A673 (cell line): ENCODE data around the gene CHKB. TPM values are rescaled to one million over a fixed set of nuclear protein-coding genes. Genes with fewer than 3 reads are reported as not detected.

Experiments
- BruUV-seq: library from RNA; stranded (reverse); fragments of 400-500 nt; replicated peaks from 2 replicates; lab custom pipeline; 2021; lab: Mats Ljungman, UMichigan
- CTCF ChIA-PET: fragments of 300-600 bp; sonication (Branson Sonifier 250); formaldehyde crosslinking; loops from one replicate; lab custom pipeline; 2022; ENCODE audit warnings: antibody characterized with exemption; lab: Charles Lee
- POLR2A ChIA-PET: fragments of 300-600 bp; sonication (Branson Sonifier 250); formaldehyde crosslinking; loops from one replicate; lab custom pipeline; 2022; ENCODE audit warnings: antibody characterized with exemption; ENCODE audit not compliant: low non-redundant PET; lab: Charles Lee
- DNase-seq: peaks from one replicate; pipeline ENCODE4 v3.0.0-alpha.2; 2015; ENCODE audit warnings: low spot score
- H3K27ac ChIP-seq: fragments of 200-600 bp; sonication (generic); 2 replicates; pipeline ENCODE4 v1.5.1; 2016; ENCODE audit warnings: mixed run types, low read depth, mild to moderate bottlenecking, mixed read lengths, antibody characterized with exemption, low read length; ENCODE audit not compliant: poor library complexity, severe bottlenecking
- H3K27me3 ChIP-seq: fragments of 200-600 bp; sonication (generic); replicated peaks from 2 replicates; pipeline ENCODE4 v1.6.1; 2017; ENCODE audit warnings: mixed run types, low read depth, mild to moderate bottlenecking, mixed read lengths, antibody characterized with exemption, low read length; ENCODE audit not compliant: insufficient read depth, poor library complexity
- H3K36me3 ChIP-seq: fragments of 200-600 bp; sonication (generic); 2 replicates; pipeline ENCODE4 v1.6.1; 2016; ENCODE audit warnings: mixed run types, mild to moderate bottlenecking, mixed read lengths, antibody characterized with exemption, low read length; ENCODE audit not compliant: insufficient read depth, poor library complexity, severe bottlenecking
- H3K4me1 ChIP-seq: fragments of 200-600 bp; sonication (generic); 2 replicates; pipeline ENCODE4 v1.6.1; 2017; ENCODE audit warnings: mixed run types, mild to moderate bottlenecking, mixed read lengths, antibody characterized with exemption, low read length; ENCODE audit not compliant: insufficient read depth, poor library complexity, severe bottlenecking
- H3K4me3 ChIP-seq: fragments of 200-600 bp; sonication (generic); 2 replicates; pipeline ENCODE4 v1.5.1; 2016; ENCODE audit warnings: low read depth, mixed run types, mild to moderate bottlenecking, mixed read lengths, low read length; ENCODE audit not compliant: poor library complexity, severe bottlenecking
- H3K9me3 ChIP-seq: fragments of 200-600 bp; sonication (generic); 2 replicates; pipeline ENCODE4 v1.6.1; 2016; ENCODE audit warnings: mixed run types, low read depth, mild to moderate bottlenecking, mixed read lengths, antibody characterized with exemption, low read length; ENCODE audit not compliant: poor library complexity, severe bottlenecking
- EZH2 ChIP-seq: fragments of 200-600 bp; sonication (generic); IDR thresholded peaks from 2 replicates; pipeline ENCODE4 v1.6.1; 2017; ENCODE audit warnings: borderline replicate concordance, low read depth, mild to moderate bottlenecking, mixed read lengths, antibody characterized with exemption, low read length; ENCODE audit not compliant: poor library complexity, severe bottlenecking
- intact Hi-C: fragments of 100-400 bp; cut with micrococcal nuclease; formaldehyde crosslinking; loops from one replicate; pipeline ENCODE4 v1.10.0; 2022; ENCODE audit not compliant: unreplicated experiment
- total RNA-seq: library from RNA; stranded (reverse); gene quantifications from 2 replicates; pipeline ENCODE4 v1.2.3, GENCODE V29; 2021
- TF ChIP-seq, protein P1 (sequence below): fragments of 300-800, 200-600 bp; sonication (generic); conservative IDR thresholded peaks from 2 replicates; pipeline ENCODE4 v1.5.1; 2017; ENCODE audit warnings: low read depth, mild to moderate bottlenecking, antibody characterized with exemption, low read length, moderate library complexity, mixed read lengths

Gene CHKB
- total RNA-seq, 1 experiment from 2014 or later = 47.6 TPM

DNA sequence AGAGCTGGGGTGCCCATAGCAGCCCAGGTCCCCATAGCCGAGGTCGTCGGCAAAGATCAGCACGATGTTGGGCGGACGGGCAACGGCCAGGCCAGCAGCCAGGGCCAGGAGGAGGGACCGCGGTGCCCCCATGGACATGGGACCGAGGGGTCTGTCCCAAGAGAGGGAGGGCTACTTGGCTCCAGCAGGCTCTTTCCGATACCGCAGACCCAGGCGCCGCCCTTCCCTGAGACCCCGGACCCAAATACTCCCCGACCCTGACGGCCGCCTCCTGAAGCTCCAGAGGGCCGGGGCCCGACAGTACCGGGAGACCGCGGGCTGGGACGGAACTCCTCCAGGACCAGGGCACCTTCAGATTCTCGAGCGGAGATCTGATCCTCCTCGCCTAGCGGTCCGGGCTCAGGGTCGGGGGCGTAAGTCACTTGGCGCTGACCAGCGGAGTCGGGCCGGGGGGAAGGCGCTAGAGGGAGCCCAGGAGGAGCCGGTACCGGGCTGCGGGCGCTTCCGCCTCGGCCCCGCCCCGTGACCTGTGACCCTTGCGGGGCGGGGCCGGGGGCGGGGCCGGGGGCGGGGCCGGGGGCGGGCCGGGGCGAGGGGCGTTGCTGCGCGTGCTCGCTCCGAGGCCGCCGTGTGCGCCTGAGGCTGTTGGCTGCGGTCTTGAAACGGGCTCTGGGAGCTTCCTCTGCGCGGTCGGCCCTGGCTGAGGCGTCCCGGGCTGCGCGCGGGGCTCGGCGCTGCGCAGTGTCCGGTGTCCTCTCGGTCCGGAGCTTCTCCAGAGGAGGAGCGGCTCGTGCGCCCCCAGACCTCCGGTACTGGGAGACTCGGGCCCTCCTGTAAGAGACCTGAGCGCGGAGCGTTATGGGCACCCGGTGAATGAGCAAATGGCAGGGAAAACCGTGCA is 45.2 kb upstream of the CHKB start, which contains the start of gene ARSA:
Gene ARSA, minus strand, starts transcription at position 511 of the 901 bp plus-strand sequence. Its CDS starts 373 bp downstream, at position 138.
- H3K4me1 ChIP-seq = peaks cover 5% of the 10 kb centered on the region
- ChIA-PET POLR2A (interaction anchor here (0.5 kb wide), 1 partner anchor 361 kb away, joined by 3 read pairs; no protein-coding TSS in a partner anchor), CTCF (interaction anchor here (0.7 kb wide), 1 partner anchor 49 kb away, joined by 5 read pairs; no protein-coding TSS in a partner anchor)
- peak; percentile 84 for DNase-seq
- no peak for TF ChIP-seq EZH2
- TF ChIP-seq, protein P1, sequence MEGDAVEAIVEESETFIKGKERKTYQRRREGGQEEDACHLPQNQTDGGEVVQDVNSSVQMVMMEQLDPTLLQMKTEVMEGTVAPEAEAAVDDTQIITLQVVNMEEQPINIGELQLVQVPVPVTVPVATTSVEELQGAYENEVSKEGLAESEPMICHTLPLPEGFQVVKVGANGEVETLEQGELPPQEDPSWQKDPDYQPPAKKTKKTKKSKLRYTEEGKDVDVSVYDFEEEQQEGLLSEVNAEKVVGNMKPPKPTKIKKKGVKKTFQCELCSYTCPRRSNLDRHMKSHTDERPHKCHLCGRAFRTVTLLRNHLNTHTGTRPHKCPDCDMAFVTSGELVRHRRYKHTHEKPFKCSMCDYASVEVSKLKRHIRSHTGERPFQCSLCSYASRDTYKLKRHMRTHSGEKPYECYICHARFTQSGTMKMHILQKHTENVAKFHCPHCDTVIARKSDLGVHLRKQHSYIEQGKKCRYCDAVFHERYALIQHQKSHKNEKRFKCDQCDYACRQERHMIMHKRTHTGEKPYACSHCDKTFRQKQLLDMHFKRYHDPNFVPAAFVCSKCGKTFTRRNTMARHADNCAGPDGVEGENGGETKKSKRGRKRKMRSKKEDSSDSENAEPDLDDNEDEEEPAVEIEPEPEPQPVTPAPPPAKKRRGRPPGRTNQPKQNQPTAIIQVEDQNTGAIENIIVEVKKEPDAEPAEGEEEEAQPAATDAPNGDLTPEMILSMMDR = 0 out of 2 replicates have a peak, but pooled peaks have one; percentile 24
- no peaks in the 10 kb centered on the region for H3K9me3 ChIP-seq
- no peaks in the 10 kb centered on the region for H3K27me3 ChIP-seq
- H3K4me3 ChIP-seq = peak within 1 kb of the TSS; percentile 96
- intact Hi-C loops = no loop called here
- H3K27ac ChIP-seq = peak within 1 kb of the TSS; percentile 72
- BruUV-seq = no TSS peak
- H3K36me3 ChIP-seq = no peaks in the 10 kb centered on the region

DNA sequence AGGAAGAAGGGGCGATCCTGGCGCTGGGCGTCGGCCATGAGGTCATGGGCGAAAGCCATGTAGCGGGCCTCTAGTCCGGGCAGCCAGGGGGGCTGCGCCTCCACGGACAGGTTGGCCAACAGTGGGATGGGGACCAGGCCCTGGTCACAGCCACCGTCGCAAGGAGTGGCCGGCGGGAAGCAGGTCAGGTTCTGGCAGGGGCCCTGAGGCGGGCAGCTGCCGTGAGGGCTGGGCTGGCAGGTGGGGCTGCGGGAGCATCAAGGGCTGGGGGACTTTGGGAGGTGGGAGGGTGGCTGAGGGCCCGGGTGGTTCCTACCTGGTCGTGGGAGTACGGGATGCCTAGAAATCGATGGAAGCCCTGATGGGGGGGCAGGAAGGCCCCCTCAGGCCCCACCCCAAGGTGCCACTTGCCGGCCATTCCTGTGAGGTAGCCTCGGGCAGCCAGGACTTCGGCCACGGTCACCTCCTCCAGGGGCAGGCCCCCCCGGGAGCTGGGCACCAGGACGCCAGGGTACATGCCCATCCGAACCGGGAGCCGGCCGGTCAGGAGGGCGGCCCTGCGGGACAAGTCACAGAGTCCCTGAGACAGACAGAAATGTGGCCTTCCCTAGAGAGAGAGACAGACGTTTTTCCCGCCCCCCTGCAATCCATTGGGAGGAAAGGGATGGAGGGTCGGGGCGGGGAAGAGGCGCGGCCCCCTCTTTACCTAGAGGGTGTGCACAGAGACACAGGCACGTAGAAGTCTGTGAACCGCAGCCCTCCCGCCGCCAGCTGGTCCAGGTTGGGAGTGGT is 44.4 kb upstream of the CHKB start:
- no TSS peak for BruUV-seq
- TF ChIP-seq, protein P1 = no peak
- peaks cover 7% of the 10 kb centered on the region for H3K4me1 ChIP-seq
- POLR2A ChIA-PET = interaction anchor here (0.5 kb wide), 1 partner anchor 360 kb away, joined by 3 read pairs; no protein-coding TSS in a partner anchor
- no peaks in the 10 kb centered on the region for H3K27me3 ChIP-seq
- H3K9me3 ChIP-seq = no peaks in the 10 kb centered on the region
- H3K27ac ChIP-seq = no peak overlapping the region
- peak overlapping the region; percentile 96 for H3K4me3 ChIP-seq
- CTCF ChIA-PET = no interaction called here
- peak; percentile 36 for DNase-seq
- H3K36me3 ChIP-seq = no peaks in the 10 kb centered on the region
- intact Hi-C loops = no loop called here

DNA sequence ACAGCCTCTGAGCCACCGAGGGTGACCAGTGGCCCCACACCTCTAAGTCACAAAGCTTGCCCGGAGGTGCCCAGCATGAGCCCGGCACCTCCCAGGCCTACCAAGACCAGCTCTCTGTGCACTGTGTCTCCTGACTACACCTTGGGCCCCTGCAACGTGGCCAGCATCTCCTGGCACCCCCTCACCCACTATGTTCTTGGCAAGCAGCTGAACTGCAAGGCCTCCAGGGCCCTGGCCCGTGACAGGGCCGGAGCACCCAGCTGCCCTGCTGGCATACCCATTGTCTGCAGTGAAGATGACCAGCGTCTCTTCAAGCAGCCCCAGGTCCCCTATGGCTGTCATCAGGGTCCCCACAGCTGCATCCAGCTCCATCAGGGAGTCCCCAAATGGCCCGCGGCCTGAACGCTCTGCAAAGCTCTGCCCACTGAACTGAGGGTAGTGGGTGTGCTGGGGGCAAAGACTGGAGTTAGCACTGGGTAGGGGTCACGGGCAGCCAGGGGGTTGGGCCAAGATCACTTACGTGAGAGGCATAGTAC is 43.7 kb upstream of the CHKB start:
- no peak for TF ChIP-seq EZH2
- TF ChIP-seq, protein P1 = no peak
- no peak overlapping the region for H3K4me3 ChIP-seq
- H3K4me1 ChIP-seq = peaks cover 13% of the 10 kb centered on the region
- H3K36me3 ChIP-seq = no peaks in the 10 kb centered on the region
- BruUV-seq = no TSS peak
- POLR2A ChIA-PET = no interaction called here
- no peaks in the 10 kb centered on the region for H3K27me3 ChIP-seq
- intact Hi-C loops = no loop called here
- H3K9me3 ChIP-seq = no peaks in the 10 kb centered on the region
- H3K27ac ChIP-seq = no peak overlapping the region
- CTCF ChIA-PET = no interaction called here
- DNase-seq = no peak
